Left lung (tissue), 10 donors: ENCODE data around the gene NRG3. TPM values are rescaled to one million over a fixed set of nuclear protein-coding genes. Genes with fewer than 3 reads are reported as not detected.
A peak's percentile ranks its signal among the peaks of the same experiment; 100 is the strongest.

ENCODE experiments used
- ATAC-seq: fragments of 200-7000 bp; cut with Tn5 transposase; one replicate; pipeline ENCODE4 v1.9.1; 2020; ENCODE audit warnings: moderate library complexity
- DNase-seq, 4 donors: peaks; one replicate each; pipeline ENCODE4 v3.0.0-alpha.2; 2013 to 2020
- H3K27ac ChIP-seq, 2 donors: fragments of 200-600 bp; sonication (generic) in 1 of 2; one replicate each; pipeline versions ENCODE4 v1.5.0 to v1.8.0; 2020 to 2021
- H3K27me3 ChIP-seq, 2 donors: fragments of 200-600 bp; sonication (generic) in 1 of 2; one replicate each; pipeline versions ENCODE4 v1.5.0 to v1.8.0; 2020 to 2021
- H3K36me3 ChIP-seq, 2 donors: fragments of 200-600 bp; sonication (generic) in 1 of 2; one replicate each; pipeline versions ENCODE4 v1.5.0 to v1.8.0; 2020 to 2021
- H3K4me1 ChIP-seq, 2 donors: fragments of 200-600 bp; one replicate each; pipeline ENCODE4 v1.8.0; 2021
- H3K4me3 ChIP-seq, 2 donors: fragments of 200-600 bp; sonication (generic) in 1 of 2; one replicate each; pipeline versions ENCODE4 v1.5.0 to v1.8.0; 2020 to 2021; ENCODE audit warnings: mild to moderate bottlenecking in 1 of 2
- H3K9me3 ChIP-seq, 2 donors: fragments of 200-600 bp; sonication (generic) in 1 of 2; one replicate each; pipeline versions ENCODE4 v1.5.0 to v1.8.0; 2020 to 2021
- CTCF ChIP-seq, 2 donors: fragments of 200-600 bp; sonication (generic) in 1 of 2; IDR thresholded peaks; one replicate each; pipeline versions ENCODE4 v1.5.0 to v1.8.0; 2021; ENCODE audit warnings: antibody characterized with exemption in 2 of 2
- intact Hi-C, 2 donors: fragments of 100-400 bp; cut with DNase I; formaldehyde crosslinking; loops; one replicate each; pipeline versions ENCODE4 v1.11.2 to v1.14.2; 2022
- polyA plus RNA-seq, 6 donors: library from polyadenylated mRNA; unstranded; fragments of 120-200 nt; gene quantifications; one replicate each; pipeline ENCODE4 v1.2.1, GENCODE V29; 2013; ENCODE audit not compliant: insufficient read length in 6 of 6
- total RNA-seq, 2 donors: library from RNA; stranded (reverse); fragmentation: NEBNext Ultra II Directional; extraction: Animal tissue kit (Norgen Biotek cat#: 25700); gene quantifications; one replicate each; pipeline ENCODE4 v1.2.1, GENCODE V29; 2021
- donor health status: DM: no; HTN: yes; CAD: no.
- donor health status: DM: no; HTN: no; CAD: no.

NRG3 gene
- total and polyA plus RNA-seq, 8 donors, result 1.0 to 1.7 (median 1.1) TPM

GRCh38 chr10:82396886-82397285 is 521.9 kb downstream of the NRG3 start:
- DNase-seq, result no peak
- TF ChIP-seq CTCF (IDR thresholded peaks at IDR 0.05), result no peak
- no peaks in the 10 kb centered on the region for H3K9me3 ChIP-seq
- intact Hi-C loops, result no loop called here
- no peak overlapping the region for H3K4me3 ChIP-seq
- no peak overlapping the region for H3K27ac ChIP-seq
- no peaks in the 10 kb centered on the region for H3K4me1 ChIP-seq
- no peaks in the 10 kb centered on the region for H3K27me3 ChIP-seq
- H3K36me3 ChIP-seq, result no peaks in the 10 kb centered on the region
- no peak for ATAC-seq

- TF ChIP-seq CTCF (IDR thresholded peaks at IDR 0.05), result no peak
- no peak overlapping the region for H3K4me3 ChIP-seq
- intact Hi-C loops, result no loop called here
- no peak overlapping the region for H3K27ac ChIP-seq
- DNase-seq (no peak), ATAC-seq (peak; percentile 83)
- H3K4me1 ChIP-seq, result no peaks in the 10 kb centered on the region
- no peaks in the 10 kb centered on the region for H3K27me3 ChIP-seq
- no peaks in the 10 kb centered on the region for H3K9me3 ChIP-seq
- no peaks in the 10 kb centered on the region for H3K36me3 ChIP-seq
Observed at GRCh38 chr10:82397854-82398253, 522.9 kb downstream of the NRG3 start.

GRCh38 chr10:82399850-82400249 is 524.9 kb downstream of the NRG3 start:
- no peaks in the 10 kb centered on the region for H3K27me3 ChIP-seq
- no peaks in the 10 kb centered on the region for H3K4me1 ChIP-seq
- DNase-seq (no peak), ATAC-seq (no peak)
- no peak overlapping the region for H3K4me3 ChIP-seq
- H3K27ac ChIP-seq, result no peak overlapping the region
- no peaks in the 10 kb centered on the region for H3K9me3 ChIP-seq
- TF ChIP-seq CTCF (IDR thresholded peaks at IDR 0.05), result no peak
- intact Hi-C loops, result no loop called here
- no peaks in the 10 kb centered on the region for H3K36me3 ChIP-seq

- Histone ChIP-seq H3K27ac (no peak overlapping the region), H3K4me3 (no peak overlapping the region), H3K27me3 (no peaks in the 10 kb centered on the region), H3K36me3 (no peaks in the 10 kb centered on the region), H3K4me1 (no peaks in the 10 kb centered on the region), H3K9me3 (no peaks in the 10 kb centered on the region)
- ATAC-seq (no peak), DNase-seq (no peak)
- no peak for TF ChIP-seq CTCF (IDR thresholded peaks at IDR 0.05)
- intact Hi-C loops, result no loop called here
Observed at GRCh38 chr10:82400841-82401240, 525.8 kb downstream of the NRG3 start.

GRCh38 chr10:82402906-82403401 is 528.0 kb downstream of the NRG3 start:
- Histone ChIP-seq H3K36me3 (no peaks in the 10 kb centered on the region), H3K27me3 (no peaks in the 10 kb centered on the region), H3K4me1 (no peaks in the 10 kb centered on the region), H3K9me3 (no peaks in the 10 kb centered on the region), H3K27ac (no peak overlapping the region), H3K4me3 (no peak overlapping the region)
- ATAC-seq, result no peak
- DNase-seq, result no peak
- intact Hi-C loops, result no loop called here
- TF ChIP-seq CTCF (IDR thresholded peaks at IDR 0.05), result no peak
